Adrenal gland (tissue), 12 donors: ENCODE measurements around the gene JTB. TPM values are rescaled to one million over a fixed set of nuclear protein-coding genes. Genes with fewer than 3 reads are reported as not detected.

Experiments
- DNase-seq, 7 donors: peaks; one replicate each; pipeline ENCODE4 v3.0.0-alpha.2; 2019 to 2020
- H3K27ac ChIP-seq, 5 donors: fragments of 200-600 bp; sonication (generic) in 4 of 5; 1 replicate in 3 of 5; 2 replicates in 2 of 5; pipeline versions ENCODE4 v1.5.1 to v1.8.0; 2016 to 2020; ENCODE audit warnings: mild to moderate bottlenecking in 1 of 5
- H3K27me3 ChIP-seq: fragments of 200-600 bp; 2 replicates; pipeline ENCODE4 v1.8.0; 2021
- H3K36me3 ChIP-seq, 2 donors: fragments of 200-600 bp; replicated peaks in 1 of 2; 1 replicate in 1 of 2; 2 replicates in 1 of 2; pipeline versions ENCODE4 v1.5.1 to v1.8.0; 2018 to 2022
- H3K4me1 ChIP-seq, 2 donors: fragments of 200-600 bp; replicated peaks in 1 of 2; 1 replicate in 1 of 2; 2 replicates in 1 of 2; pipeline versions ENCODE4 v1.5.1 to v1.8.0; 2018 to 2021
- H3K4me3 ChIP-seq, 4 donors: fragments of 200-600 bp; sonication (generic) in 3 of 4; one replicate each; pipeline ENCODE4 v1.5.1; 2016 to 2018
- H3K9me3 ChIP-seq, 3 donors: fragments of 200-600 bp; sonication (generic) in 1 of 3; replicated peaks in 1 of 3; 1 replicate in 2 of 3; 2 replicates in 1 of 3; pipeline versions ENCODE4 v1.5.1 to v1.8.0; 2016 to 2021
- POLR2A ChIP-seq, 2 donors: fragments of 450-650 bp; IDR thresholded peaks; one replicate each; pipeline ENCODE4 v1.6.1; 2017; ENCODE audit warnings: antibody characterized with exemption in 2 of 2, mild to moderate bottlenecking in 2 of 2, moderate library complexity in 1 of 2
- WGBS, 4 donors: extraction: QIAGEN DNeasy Blood & Tissue Kit in 2 of 4; methylation state at CpG; one replicate each; pipeline versions ENCODE4 v1.1.5 to v1.1.7; 2013 to 2017; 5-methylcytosine and 5-hydroxymethylcytosine counted together
- intact Hi-C, 2 donors: fragments of 100-400 bp; cut with DNase I; formaldehyde crosslinking; loops; one replicate each; pipeline versions ENCODE4 v1.14.1 to v1.15.0; 2022 to 2023
- polyA plus RNA-seq, 3 donors: library from polyadenylated mRNA; stranded (reverse); fragments of 200-250 nt in 2 of 3; fragments of 350-450 nt in 1 of 3; fragmentation: Illumina TruSeq in 1 of 3; extraction: RNeasy Lipid Tissue Mini Kit (QIAGEN cat#74804) in 1 of 3; gene quantifications; one replicate each; pipeline ENCODE4 v1.2.3, GENCODE V29; 2013 to 2014
- total RNA-seq, 9 donors: library from RNA; depleted of rRNA in 4 of 9; stranded (reverse); fragments of >200 nt in 4 of 9; fragments of 120-200 nt in 1 of 9; fragmentation: NEBNext Ultra II Directional in 1 of 9; extraction: Animal tissue kit (Norgen Biotek cat#: 25700) in 1 of 9; gene quantifications; one replicate each; pipeline versions ENCODE4 v1.1.0 to v1.2.4, GENCODE V29; 2013 to 2023
- TF ChIP-seq, protein P1 (sequence below), 6 experiments: fragments of 450-650 bp in 4 of 6; fragments of 200-600 bp in 2 of 6; sonication (generic) in 1 of 6; IDR thresholded peaks; 1 replicate in 5 of 6; 2 replicates in 1 of 6; pipeline versions ENCODE4 v1.5.1 to v1.8.0; 2016 to 2021; ENCODE audit warnings: antibody characterized with exemption in 6 of 6, mild to moderate bottlenecking in 2 of 6, moderate library complexity in 1 of 6
- donor health status: healthy with polysubstance abuse.
- donor health status: Bipolar disorder and iron deficiency.
- donor health status: DM: yes; HTN: yes; CAD: no.
- donor health status: DM: no; HTN: no; CAD: no.
- donor health status: DM: no; HTN: no; CAD: no.
- donor health status: DM: yes; HTN: yes; CAD: no.

Gene JTB
- total and polyA plus RNA-seq, 12 donors: 68.3 to 327 (median 140) TPM

DNA sequence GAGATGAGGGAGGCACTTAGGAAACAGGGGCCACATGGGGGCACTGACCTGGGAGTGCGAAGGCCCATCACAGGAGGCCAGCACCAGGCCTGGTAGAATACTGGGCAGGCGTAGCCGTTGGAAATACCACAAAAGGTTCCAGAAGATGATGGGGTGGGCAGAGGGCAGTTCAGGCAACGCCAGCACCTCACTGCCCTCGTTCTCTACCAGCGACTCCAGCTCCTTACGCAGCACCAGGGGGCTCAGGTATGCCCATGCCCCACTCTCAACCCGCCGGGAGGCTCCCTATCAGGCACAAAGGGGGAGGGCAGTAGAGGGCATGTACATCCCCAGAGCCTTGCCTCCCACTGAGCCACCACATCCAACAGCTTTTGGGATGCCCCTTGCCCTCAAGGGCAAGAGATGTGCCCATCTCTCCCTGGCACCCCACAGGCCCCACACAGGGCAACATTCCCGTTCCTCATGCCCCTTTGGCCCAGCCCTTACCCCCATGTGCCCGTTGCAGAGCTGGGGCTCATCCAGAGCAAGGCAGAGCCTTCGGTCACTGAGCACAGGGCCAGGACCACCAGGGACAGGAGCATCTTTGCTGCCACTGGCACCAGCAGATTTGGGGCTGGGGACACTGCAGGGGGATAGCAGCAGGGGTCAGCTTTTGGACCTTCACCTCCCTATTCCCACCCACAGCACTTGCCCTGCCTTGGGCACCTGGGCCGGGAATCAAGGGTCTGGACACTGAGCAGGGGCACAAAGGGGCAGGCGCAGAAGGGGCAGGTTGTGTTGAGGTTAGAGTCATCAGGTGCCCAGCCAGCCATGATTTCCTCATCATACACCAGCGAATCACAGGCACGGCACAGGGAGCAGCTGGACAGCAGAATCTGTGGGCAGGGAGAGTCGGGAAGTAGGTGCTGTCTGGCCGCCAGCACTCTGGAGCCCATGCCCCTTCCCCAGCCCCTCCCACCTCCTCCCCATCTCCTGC, 45.0 kb downstream of the JTB start:
- Histone ChIP-seq H3K27ac (no peak overlapping the region), H3K27me3 (no peaks in the 10 kb centered on the region), H3K4me1 (no peaks in the 10 kb centered on the region), H3K36me3 (peaks cover 0 to 74% of the 10 kb centered on the region in 2 donors), H3K4me3 (no peak overlapping the region), H3K9me3 (no peaks in the 10 kb centered on the region)
- TF ChIP-seq, protein P1, sequence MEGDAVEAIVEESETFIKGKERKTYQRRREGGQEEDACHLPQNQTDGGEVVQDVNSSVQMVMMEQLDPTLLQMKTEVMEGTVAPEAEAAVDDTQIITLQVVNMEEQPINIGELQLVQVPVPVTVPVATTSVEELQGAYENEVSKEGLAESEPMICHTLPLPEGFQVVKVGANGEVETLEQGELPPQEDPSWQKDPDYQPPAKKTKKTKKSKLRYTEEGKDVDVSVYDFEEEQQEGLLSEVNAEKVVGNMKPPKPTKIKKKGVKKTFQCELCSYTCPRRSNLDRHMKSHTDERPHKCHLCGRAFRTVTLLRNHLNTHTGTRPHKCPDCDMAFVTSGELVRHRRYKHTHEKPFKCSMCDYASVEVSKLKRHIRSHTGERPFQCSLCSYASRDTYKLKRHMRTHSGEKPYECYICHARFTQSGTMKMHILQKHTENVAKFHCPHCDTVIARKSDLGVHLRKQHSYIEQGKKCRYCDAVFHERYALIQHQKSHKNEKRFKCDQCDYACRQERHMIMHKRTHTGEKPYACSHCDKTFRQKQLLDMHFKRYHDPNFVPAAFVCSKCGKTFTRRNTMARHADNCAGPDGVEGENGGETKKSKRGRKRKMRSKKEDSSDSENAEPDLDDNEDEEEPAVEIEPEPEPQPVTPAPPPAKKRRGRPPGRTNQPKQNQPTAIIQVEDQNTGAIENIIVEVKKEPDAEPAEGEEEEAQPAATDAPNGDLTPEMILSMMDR (IDR thresholded peaks at IDR 0.05): no peak
- no peak for TF ChIP-seq POLR2A (IDR thresholded peaks at IDR 0.05)
- 92 to 96% (median 95%) methylated on average over 13 to 18 of the region's 18 CpGs for WGBS, 4 donors
- intact Hi-C loops: no loop called here
- DNase-seq: peak in 1 of 7 donors; percentile 10

GRCh38 chr1:153929981-153930948, 47.2 kb downstream of the JTB start:
- no peaks in the 10 kb centered on the region for H3K27me3 ChIP-seq
- TF ChIP-seq, protein P1 (IDR thresholded peaks at IDR 0.05): no peak
- TF ChIP-seq POLR2A (IDR thresholded peaks at IDR 0.05): no peak
- H3K4me1 ChIP-seq: no peaks in the 10 kb centered on the region
- intact Hi-C loops: no loop called here
- H3K9me3 ChIP-seq: no peaks in the 10 kb centered on the region
- no peak overlapping the region for H3K27ac ChIP-seq
- WGBS, 4 donors: 78 to 84% (median 82%) methylated on average over 8 to 14 of the region's 14 CpGs
- peaks cover 0 to 52% of the 10 kb centered on the region in 2 donors for H3K36me3 ChIP-seq
- DNase-seq: no peak
- H3K4me3 ChIP-seq: no peak overlapping the region

DNA sequence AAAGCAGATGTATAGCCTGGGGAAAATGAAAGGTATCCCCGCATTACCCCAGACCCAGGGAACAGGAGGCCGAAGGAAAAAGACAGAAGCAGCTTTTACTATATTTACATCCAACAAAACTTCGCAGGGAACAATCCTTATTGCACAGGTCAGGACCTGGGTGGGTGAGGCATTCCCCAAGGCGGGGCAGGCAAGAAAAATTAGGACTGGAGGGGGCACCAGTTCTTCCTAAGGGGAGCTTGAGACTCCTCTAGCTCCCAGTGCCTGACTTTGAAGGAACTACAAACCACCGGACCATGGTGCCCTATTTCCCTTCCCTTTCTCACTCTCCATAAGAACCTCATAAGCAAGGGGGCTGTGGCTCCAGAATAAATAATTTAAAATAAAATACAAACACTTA, 48.0 kb downstream of the JTB start:
- H3K36me3 ChIP-seq: peaks cover 0 to 44% of the 10 kb centered on the region in 2 donors
- peak overlapping the region in 2 of 5 donors; percentile 23 to 55 for H3K27ac ChIP-seq
- no peaks in the 10 kb centered on the region for H3K9me3 ChIP-seq
- DNase-seq: no peak
- TF ChIP-seq POLR2A (IDR thresholded peaks at IDR 0.05): no peak
- TF ChIP-seq, protein P1 (IDR thresholded peaks at IDR 0.05): no peak
- intact Hi-C loops: no loop called here
- 84 to 93% (median 91%) methylated on average over 5 of the region's 5 CpGs for WGBS, 4 donors
- H3K27me3 ChIP-seq: no peaks in the 10 kb centered on the region
- no peaks in the 10 kb centered on the region for H3K4me1 ChIP-seq
- no peak overlapping the region for H3K4me3 ChIP-seq
